Liver (tissue), 9 donors: ENCODE measurements around the gene C1QTNF12. TPM values are rescaled to one million over a fixed set of nuclear protein-coding genes. Genes with fewer than 3 reads are reported as not detected.
A peak's percentile ranks its signal among the peaks of the same experiment; 100 is the strongest.

Experiments
- DNase-seq: peaks from one replicate; pipeline ENCODE4 v3.0.0-alpha.2; 2017; ENCODE audit warnings: low spot score
- H3K27ac ChIP-seq, 2 donors: one replicate each; pipeline ENCODE4 v1.7.0; 2013; ENCODE audit warnings: inconsistent platforms in 2 of 2, low read length in 2 of 2, control low read depth in 1 of 2, low read depth in 1 of 2, mild to moderate bottlenecking in 1 of 2
- H3K27me3 ChIP-seq, 4 donors: one replicate each; pipeline versions ENCODE4 v1.6.1 to v1.7.0; 2013; ENCODE audit warnings: low read length in 3 of 4, inconsistent platforms in 1 of 4, mild to moderate bottlenecking in 1 of 4, moderate library complexity in 1 of 4; ENCODE audit not compliant: control insufficient read depth in 4 of 4, insufficient read depth in 4 of 4
- H3K36me3 ChIP-seq, 4 donors: one replicate each; pipeline versions ENCODE4 v1.6.1 to v1.7.0; 2013; ENCODE audit warnings: low read length in 3 of 4, mild to moderate bottlenecking in 3 of 4, low read depth in 1 of 4, moderate library complexity in 1 of 4; ENCODE audit not compliant: control insufficient read depth in 4 of 4, insufficient read depth in 3 of 4
- H3K4me1 ChIP-seq, 4 donors: one replicate each; pipeline versions ENCODE4 v1.6.1 to v1.7.0; 2013; ENCODE audit warnings: low read length in 3 of 4, mild to moderate bottlenecking in 3 of 4, moderate library complexity in 1 of 4; ENCODE audit not compliant: control insufficient read depth in 4 of 4, insufficient read depth in 4 of 4
- H3K4me3 ChIP-seq, 3 donors: one replicate each; pipeline versions ENCODE4 v1.6.1 to v1.7.0; 2013; ENCODE audit warnings: low read length in 3 of 3, control low read depth in 1 of 3, low read depth in 1 of 3, mild to moderate bottlenecking in 1 of 3
- H3K9ac ChIP-seq, 2 donors: one replicate each; pipeline ENCODE4 v1.7.0; 2013; ENCODE audit warnings: low read length in 2 of 2, mild to moderate bottlenecking in 2 of 2, moderate library complexity in 2 of 2, control low read depth in 1 of 2, low read depth in 1 of 2
- H3K9me3 ChIP-seq, 4 donors: one replicate each; pipeline versions ENCODE4 v1.6.1 to v1.7.0; 2013; ENCODE audit warnings: low read length in 3 of 4; ENCODE audit not compliant: control insufficient read depth in 4 of 4
- ATF3 ChIP-seq: IDR thresholded peaks from 2 replicates; pipeline ENCODE4 v1.6.1; 2016; ENCODE audit warnings: antibody characterized with exemption
- CTCF ChIP-seq: fragments of 150-350 bp; IDR thresholded peaks from 2 replicates; pipeline ENCODE4 v1.5.1; 2017; ENCODE audit warnings: improper control_type of control experiment, low read depth, low read length; ENCODE audit not compliant: missing input control
- EGR1 ChIP-seq, 2 donors: IDR thresholded peaks; 2 replicates each; pipeline ENCODE4 v1.6.1; 2016 to 2018; ENCODE audit warnings: antibody characterized with exemption in 2 of 2, low read depth in 2 of 2
- FOXA1 ChIP-seq: IDR thresholded peaks from 2 replicates; pipeline ENCODE4 v1.6.1; 2016; ENCODE audit warnings: antibody characterized with exemption
- FOXA2 ChIP-seq: IDR thresholded peaks from 2 replicates; pipeline ENCODE4 v1.6.1; 2016; ENCODE audit warnings: antibody characterized with exemption
- GABPA ChIP-seq, 2 donors: IDR thresholded peaks in 1 of 2; conservative IDR thresholded peaks in 1 of 2; 2 replicates each; pipeline ENCODE4 v1.6.1; 2016; ENCODE audit warnings: antibody characterized with exemption in 2 of 2, mild to moderate bottlenecking in 1 of 2, moderate library complexity in 1 of 2
- HNF4A ChIP-seq, 2 donors: conservative IDR thresholded peaks; 2 replicates each; pipeline ENCODE4 v1.6.1; 2016; ENCODE audit warnings: antibody characterized with exemption in 2 of 2, mild to moderate bottlenecking in 2 of 2
- HNF4G ChIP-seq: IDR thresholded peaks from 2 replicates; pipeline ENCODE4 v1.6.1; 2016; ENCODE audit warnings: antibody characterized with exemption
- JUND ChIP-seq, 2 donors: IDR thresholded peaks; 2 replicates each; pipeline ENCODE4 v1.6.1; 2016; ENCODE audit warnings: antibody characterized with exemption in 2 of 2
- MAX ChIP-seq: IDR thresholded peaks from 2 replicates; pipeline ENCODE4 v1.6.1; 2016; ENCODE audit warnings: antibody characterized with exemption
- NR2F2 ChIP-seq: IDR thresholded peaks from 2 replicates; pipeline ENCODE4 v1.6.1; 2016; ENCODE audit warnings: antibody characterized with exemption
- RAD21 ChIP-seq, 2 donors: IDR thresholded peaks; 2 replicates each; pipeline ENCODE4 v1.6.1; 2016; ENCODE audit warnings: antibody characterized with exemption in 2 of 2, mild to moderate bottlenecking in 2 of 2
- RXRA ChIP-seq, 2 donors: IDR thresholded peaks; 2 replicates each; pipeline ENCODE4 v1.6.1; 2017 to 2018; ENCODE audit warnings: antibody characterized with exemption in 2 of 2, mild to moderate bottlenecking in 1 of 2
- SP1 ChIP-seq: IDR thresholded peaks from 2 replicates; pipeline ENCODE4 v1.6.1; 2018; ENCODE audit warnings: antibody characterized with exemption, mild to moderate bottlenecking
- TAF1 ChIP-seq: conservative IDR thresholded peaks from 2 replicates; pipeline ENCODE4 v1.6.1; 2016; ENCODE audit warnings: antibody characterized with exemption, mild to moderate bottlenecking
- YY1 ChIP-seq: IDR thresholded peaks from 2 replicates; pipeline ENCODE4 v1.6.1; 2016; ENCODE audit warnings: antibody characterized with exemption, mild to moderate bottlenecking
- WGBS: extraction: QIAGEN DNeasy Blood & Tissue Kit; methylation state at CpG from one replicate; pipeline ENCODE4 v1.1.7; 2013; 5-methylcytosine and 5-hydroxymethylcytosine counted together
- polyA plus RNA-seq, 2 donors: library from polyadenylated mRNA; stranded (reverse) in 1 of 2; unstranded in 1 of 2; fragments of 200-250 nt in 1 of 2; fragments of >200 nt in 1 of 2; fragmentation: Nextera tagmentation in 1 of 2; extraction: Ambion mirVana in 1 of 2; gene quantifications; one replicate each; pipeline versions ENCODE4 v1.2.1 to v1.2.3, GENCODE V29; 2013 to 2015
- total RNA-seq, 2 donors: library from RNA; depleted of rRNA; stranded (reverse); fragments of >200 nt; gene quantifications; one replicate each; pipeline ENCODE4 v1.2.3, GENCODE V29; 2014
- TF ChIP-seq, protein P1 (sequence below): IDR thresholded peaks from 2 replicates; pipeline ENCODE4 v1.6.1; 2016; ENCODE audit warnings: antibody characterized with exemption
- TF ChIP-seq, protein P2 (sequence below): IDR thresholded peaks from 2 replicates; pipeline ENCODE4 v1.6.1; 2016; ENCODE audit warnings: antibody characterized with exemption, mild to moderate bottlenecking
- donor health status: healthy.
- donor health status: healthy.
- donor health status: healthy.
- donor health status: healthy.
- donor health status: healthy.

C1QTNF12 gene
- total and polyA plus RNA-seq, 4 donors, result 0.39 to 0.40 TPM; not detected in 2

GRCh38 chr1:1239227-1239613 lies 7.3 kb downstream of the C1QTNF12 start:
- no peak overlapping the region for H3K4me3 ChIP-seq
- H3K9me3 ChIP-seq, result no peaks in the 10 kb centered on the region
- peaks cover 9 to 24% (median 13%) of the 10 kb centered on the region in 4 donors for H3K4me1 ChIP-seq
- DNase-seq, result no peak
- H3K27ac ChIP-seq, result peak overlapping the region in 1 of 2 donors; percentile 12
- no peaks in the 10 kb centered on the region for H3K27me3 ChIP-seq
- TF ChIP-seq GABPA (IDR thresholded peaks at IDR 0.05 in 1 of 2, conservative IDR thresholded peaks at IDR 0.05 in 1 of 2) (no peak), RXRA (IDR thresholded peaks at IDR 0.05) (no peak), NR2F2 (no peak), TAF1 (no peak), SP1 (no peak), EGR1 (IDR thresholded peaks at IDR 0.05; ENCODE audit: low read depth in 2 of 2) (no peak), FOXA1 (no peak), HNF4G (no peak), YY1 (no peak), RAD21 (IDR thresholded peaks at IDR 0.05) (no peak), ATF3 (no peak), CTCF (no peak), FOXA2 (no peak), JUND (IDR thresholded peaks at IDR 0.05) (no peak), HNF4A (conservative IDR thresholded peaks at IDR 0.05) (no peak), MAX (no peak)
- TF ChIP-seq, protein P1, sequence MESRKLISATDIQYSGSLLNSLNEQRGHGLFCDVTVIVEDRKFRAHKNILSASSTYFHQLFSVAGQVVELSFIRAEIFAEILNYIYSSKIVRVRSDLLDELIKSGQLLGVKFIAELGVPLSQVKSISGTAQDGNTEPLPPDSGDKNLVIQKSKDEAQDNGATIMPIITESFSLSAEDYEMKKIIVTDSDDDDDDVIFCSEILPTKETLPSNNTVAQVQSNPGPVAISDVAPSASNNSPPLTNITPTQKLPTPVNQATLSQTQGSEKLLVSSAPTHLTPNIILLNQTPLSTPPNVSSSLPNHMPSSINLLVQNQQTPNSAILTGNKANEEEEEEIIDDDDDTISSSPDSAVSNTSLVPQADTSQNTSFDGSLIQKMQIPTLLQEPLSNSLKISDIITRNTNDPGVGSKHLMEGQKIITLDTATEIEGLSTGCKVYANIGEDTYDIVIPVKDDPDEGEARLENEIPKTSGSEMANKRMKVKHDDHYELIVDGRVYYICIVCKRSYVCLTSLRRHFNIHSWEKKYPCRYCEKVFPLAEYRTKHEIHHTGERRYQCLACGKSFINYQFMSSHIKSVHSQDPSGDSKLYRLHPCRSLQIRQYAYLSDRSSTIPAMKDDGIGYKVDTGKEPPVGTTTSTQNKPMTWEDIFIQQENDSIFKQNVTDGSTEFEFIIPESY, result no peak
- TF ChIP-seq, protein P2, sequence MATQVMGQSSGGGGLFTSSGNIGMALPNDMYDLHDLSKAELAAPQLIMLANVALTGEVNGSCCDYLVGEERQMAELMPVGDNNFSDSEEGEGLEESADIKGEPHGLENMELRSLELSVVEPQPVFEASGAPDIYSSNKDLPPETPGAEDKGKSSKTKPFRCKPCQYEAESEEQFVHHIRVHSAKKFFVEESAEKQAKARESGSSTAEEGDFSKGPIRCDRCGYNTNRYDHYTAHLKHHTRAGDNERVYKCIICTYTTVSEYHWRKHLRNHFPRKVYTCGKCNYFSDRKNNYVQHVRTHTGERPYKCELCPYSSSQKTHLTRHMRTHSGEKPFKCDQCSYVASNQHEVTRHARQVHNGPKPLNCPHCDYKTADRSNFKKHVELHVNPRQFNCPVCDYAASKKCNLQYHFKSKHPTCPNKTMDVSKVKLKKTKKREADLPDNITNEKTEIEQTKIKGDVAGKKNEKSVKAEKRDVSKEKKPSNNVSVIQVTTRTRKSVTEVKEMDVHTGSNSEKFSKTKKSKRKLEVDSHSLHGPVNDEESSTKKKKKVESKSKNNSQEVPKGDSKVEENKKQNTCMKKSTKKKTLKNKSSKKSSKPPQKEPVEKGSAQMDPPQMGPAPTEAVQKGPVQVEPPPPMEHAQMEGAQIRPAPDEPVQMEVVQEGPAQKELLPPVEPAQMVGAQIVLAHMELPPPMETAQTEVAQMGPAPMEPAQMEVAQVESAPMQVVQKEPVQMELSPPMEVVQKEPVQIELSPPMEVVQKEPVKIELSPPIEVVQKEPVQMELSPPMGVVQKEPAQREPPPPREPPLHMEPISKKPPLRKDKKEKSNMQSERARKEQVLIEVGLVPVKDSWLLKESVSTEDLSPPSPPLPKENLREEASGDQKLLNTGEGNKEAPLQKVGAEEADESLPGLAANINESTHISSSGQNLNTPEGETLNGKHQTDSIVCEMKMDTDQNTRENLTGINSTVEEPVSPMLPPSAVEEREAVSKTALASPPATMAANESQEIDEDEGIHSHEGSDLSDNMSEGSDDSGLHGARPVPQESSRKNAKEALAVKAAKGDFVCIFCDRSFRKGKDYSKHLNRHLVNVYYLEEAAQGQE, result no peak
- 80% methylated on average over 15 of the region's 15 CpGs for WGBS
- no peaks in the 10 kb centered on the region for H3K36me3 ChIP-seq
- H3K9ac ChIP-seq, result no peak overlapping the region
